ENCODE results near the gene ANKRD18B.

ANKRD18B gene

DNA sequence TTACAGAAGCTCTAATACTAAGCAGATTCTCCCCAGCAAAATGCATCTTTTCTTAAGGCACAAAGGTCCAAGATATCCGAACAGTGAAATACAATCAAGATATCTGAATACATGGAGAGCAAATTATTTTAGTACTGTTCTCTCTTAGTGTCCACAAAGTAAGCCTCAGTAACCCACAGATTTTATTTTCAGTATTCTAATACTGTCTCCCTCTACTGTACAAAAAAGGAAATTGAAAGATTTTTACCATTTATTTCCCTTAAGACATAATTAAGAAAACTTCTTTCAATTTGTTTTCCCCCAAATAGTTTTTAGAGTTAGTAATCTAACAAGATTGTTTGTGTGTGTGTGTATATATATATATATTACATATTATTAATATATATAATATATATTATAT lies 25.7 kb upstream of the ANKRD18B start:
- ChIA-PET CTCF (interaction anchor here (0.6 kb wide), 2 partner anchors 23 to 36 kb away, joined by 3 read pairs; no protein-coding TSS in a partner anchor), POLR2A (no interaction called here)
- Histone ChIP-seq H3K36me3 (ENCODE audit: control insufficient read depth in 2 of 2, insufficient read depth in 1 of 2, low read length in 2 of 2) (no peaks in the 10 kb centered on the region), H3K4me3 (ENCODE audit: low read depth, low read length) (no peak overlapping the region), H3K27ac (ENCODE audit: extremely low read depth, low read depth, low read length) (no peak overlapping the region), H3K4me1 (ENCODE audit: control insufficient read depth, insufficient read depth, low read length) (0 out of 2 replicates have a peak, but pooled peaks cover 3% of the 10 kb centered on the region), H3K9me3 (ENCODE audit: control insufficient read depth, insufficient read depth, low read depth, low read length) (no peaks in the 10 kb centered on the region)
- TF ChIP-seq ZNF426 (tag by site-specific recombination; IDR thresholded peaks at IDR 0.05) (no peak), ZEB2 (tag by site-specific recombination; IDR thresholded peaks at IDR 0.05) (no peak)
- TF ChIP-seq, protein P1, sequence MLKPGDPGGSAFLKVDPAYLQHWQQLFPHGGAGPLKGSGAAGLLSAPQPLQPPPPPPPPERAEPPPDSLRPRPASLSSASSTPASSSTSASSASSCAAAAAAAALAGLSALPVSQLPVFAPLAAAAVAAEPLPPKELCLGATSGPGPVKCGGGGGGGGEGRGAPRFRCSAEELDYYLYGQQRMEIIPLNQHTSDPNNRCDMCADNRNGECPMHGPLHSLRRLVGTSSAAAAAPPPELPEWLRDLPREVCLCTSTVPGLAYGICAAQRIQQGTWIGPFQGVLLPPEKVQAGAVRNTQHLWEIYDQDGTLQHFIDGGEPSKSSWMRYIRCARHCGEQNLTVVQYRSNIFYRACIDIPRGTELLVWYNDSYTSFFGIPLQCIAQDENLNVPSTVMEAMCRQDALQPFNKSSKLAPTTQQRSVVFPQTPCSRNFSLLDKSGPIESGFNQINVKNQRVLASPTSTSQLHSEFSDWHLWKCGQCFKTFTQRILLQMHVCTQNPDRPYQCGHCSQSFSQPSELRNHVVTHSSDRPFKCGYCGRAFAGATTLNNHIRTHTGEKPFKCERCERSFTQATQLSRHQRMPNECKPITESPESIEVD (tag by site-specific recombination; IDR thresholded peaks at IDR 0.05), result no peak
- TF ChIP-seq, protein P2, sequence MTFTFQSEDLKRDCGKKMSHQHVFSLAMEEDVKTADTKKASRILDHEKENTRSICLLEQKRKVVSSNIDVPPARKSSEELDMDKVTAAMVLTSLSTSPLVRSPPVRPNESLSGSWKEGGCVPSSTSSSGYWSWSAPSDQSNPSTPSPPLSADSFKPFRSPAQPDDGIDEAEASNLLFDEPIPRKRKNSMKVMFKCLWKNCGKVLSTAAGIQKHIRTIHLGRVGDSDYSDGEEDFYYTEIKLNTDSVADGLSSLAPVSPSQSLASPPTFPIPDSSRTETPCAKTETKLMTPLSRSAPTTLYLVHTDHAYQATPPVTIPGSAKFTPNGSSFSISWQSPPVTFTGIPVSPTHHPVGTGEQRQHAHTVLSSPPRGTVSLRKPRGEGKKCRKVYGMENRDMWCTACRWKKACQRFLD (tag by site-specific recombination; IDR thresholded peaks at IDR 0.05), result no peak
- TF ChIP-seq, protein P3, sequence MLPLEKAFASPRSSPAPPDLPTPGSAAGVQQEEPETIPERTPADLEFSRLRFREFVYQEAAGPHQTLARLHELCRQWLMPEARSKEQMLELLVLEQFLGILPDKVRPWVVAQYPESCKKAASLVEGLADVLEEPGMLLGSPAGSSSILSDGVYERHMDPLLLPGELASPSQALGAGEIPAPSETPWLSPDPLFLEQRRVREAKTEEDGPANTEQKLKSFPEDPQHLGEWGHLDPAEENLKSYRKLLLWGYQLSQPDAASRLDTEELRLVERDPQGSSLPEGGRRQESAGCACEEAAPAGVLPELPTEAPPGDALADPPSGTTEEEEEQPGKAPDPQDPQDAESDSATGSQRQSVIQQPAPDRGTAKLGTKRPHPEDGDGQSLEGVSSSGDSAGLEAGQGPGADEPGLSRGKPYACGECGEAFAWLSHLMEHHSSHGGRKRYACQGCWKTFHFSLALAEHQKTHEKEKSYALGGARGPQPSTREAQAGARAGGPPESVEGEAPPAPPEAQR (tag by site-specific recombination; IDR thresholded peaks at IDR 0.05), result no peak
- TF ChIP-seq, protein P4, sequence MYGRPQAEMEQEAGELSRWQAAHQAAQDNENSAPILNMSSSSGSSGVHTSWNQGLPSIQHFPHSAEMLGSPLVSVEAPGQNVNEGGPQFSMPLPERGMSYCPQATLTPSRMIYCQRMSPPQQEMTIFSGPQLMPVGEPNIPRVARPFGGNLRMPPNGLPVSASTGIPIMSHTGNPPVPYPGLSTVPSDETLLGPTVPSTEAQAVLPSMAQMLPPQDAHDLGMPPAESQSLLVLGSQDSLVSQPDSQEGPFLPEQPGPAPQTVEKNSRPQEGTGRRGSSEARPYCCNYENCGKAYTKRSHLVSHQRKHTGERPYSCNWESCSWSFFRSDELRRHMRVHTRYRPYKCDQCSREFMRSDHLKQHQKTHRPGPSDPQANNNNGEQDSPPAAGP (tag by site-specific recombination; IDR thresholded peaks at IDR 0.05), result no peak

DNA sequence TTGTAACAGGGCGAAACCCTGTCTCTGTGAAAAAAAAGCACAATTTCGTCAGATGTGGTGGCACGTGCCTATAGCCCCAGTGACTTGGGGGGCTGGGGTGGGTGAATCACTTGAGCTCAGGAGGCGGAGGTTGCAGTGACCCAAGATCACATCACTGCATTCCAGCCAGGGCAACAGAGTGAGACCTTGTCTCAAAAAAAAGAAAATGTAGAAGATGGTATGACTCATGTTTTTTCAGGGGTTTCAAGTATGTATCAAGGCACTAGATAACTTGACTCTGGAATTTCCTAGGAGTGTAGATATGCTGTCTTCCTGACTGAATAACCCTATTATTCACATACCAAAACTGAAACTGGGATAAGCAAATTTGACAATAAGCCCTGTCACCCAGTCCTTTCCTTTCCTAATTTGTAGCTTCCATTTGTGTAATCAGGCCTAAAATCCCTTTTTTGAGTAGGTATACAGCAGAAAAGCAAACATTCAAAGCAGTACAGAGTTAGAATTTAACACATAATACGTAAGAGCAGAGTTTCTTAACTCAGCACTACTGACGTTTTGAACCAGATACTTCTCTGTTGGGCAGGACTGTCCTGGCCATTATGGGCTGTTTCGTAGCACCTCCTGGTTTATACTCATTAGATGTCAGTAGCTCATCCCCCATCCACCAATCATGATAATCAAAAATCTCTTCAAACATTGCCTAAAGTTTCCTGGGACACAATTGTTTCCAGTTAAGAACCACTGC lies 17.3 kb upstream of the ANKRD18B start:
- H3K36me3 ChIP-seq (ENCODE audit: control insufficient read depth in 2 of 2, insufficient read depth in 1 of 2, low read length in 2 of 2), result no peaks in the 10 kb centered on the region
- no peaks in the 10 kb centered on the region for H3K9me3 ChIP-seq (ENCODE audit: control insufficient read depth, insufficient read depth, low read depth, low read length)
- H3K27ac ChIP-seq (ENCODE audit: extremely low read depth, low read depth, low read length), result no peak overlapping the region
- H3K4me3 ChIP-seq (ENCODE audit: low read depth, low read length), result no peak overlapping the region; the same call in 1 of the 2 replicates
- CTCF ChIA-PET, result interaction anchor here (0.6 to 1.1 kb wide), 4 partner anchors 10 to 1060 kb away, joined by 3 to 6 read pairs (median 3); no protein-coding TSS in a partner anchor
- TF ChIP-seq ZNF837 (tag by site-specific recombination; IDR thresholded peaks at IDR 0.05), result no peak
- TF ChIP-seq, protein P5, sequence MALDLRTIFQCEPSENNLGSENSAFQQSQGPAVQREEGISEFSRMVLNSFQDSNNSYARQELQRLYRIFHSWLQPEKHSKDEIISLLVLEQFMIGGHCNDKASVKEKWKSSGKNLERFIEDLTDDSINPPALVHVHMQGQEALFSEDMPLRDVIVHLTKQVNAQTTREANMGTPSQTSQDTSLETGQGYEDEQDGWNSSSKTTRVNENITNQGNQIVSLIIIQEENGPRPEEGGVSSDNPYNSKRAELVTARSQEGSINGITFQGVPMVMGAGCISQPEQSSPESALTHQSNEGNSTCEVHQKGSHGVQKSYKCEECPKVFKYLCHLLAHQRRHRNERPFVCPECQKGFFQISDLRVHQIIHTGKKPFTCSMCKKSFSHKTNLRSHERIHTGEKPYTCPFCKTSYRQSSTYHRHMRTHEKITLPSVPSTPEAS (tag by site-specific recombination; IDR thresholded peaks at IDR 0.05), result no peak
- TF ChIP-seq ZNF555 (tag by site-specific recombination; conservative IDR thresholded peaks at IDR 0.05), result no peak
- TF ChIP-seq ZSCAN30 (tag by site-specific recombination; IDR thresholded peaks at IDR 0.05), result no peak
- TF ChIP-seq ZNF175 (tag by site-specific recombination; IDR thresholded peaks at IDR 0.05), result no peak
- no peak for TF ChIP-seq ZNF596 (tag by site-specific recombination; IDR thresholded peaks at IDR 0.05)
- no peak for TF ChIP-seq YY1 (tag by site-specific recombination; IDR thresholded peaks at IDR 0.05)
- H3K4me1 ChIP-seq (ENCODE audit: control insufficient read depth, insufficient read depth, low read length), result no peaks in the 10 kb centered on the region
- POLR2A ChIA-PET, result interaction anchor here (0.7 to 0.8 kb wide), 2 partner anchors 13 to 214 kb away, joined by 5 to 8 read pairs; no protein-coding TSS in a partner anchor

Data from HEK293 (cell line).